AG04450 (cell line): ENCODE data around the gene PRKCZ. TPM values are rescaled to one million over a fixed set of nuclear protein-coding genes. Genes with fewer than 3 reads are reported as not detected.

Source experiments
- CTCF ChIA-PET: fragments of 300-600, 350-600 bp; formaldehyde crosslinking; extraction: SDS; loops from one replicate; lab custom pipeline; 2022; ENCODE audit warnings: antibody characterized with exemption, inconsistent platforms; lab: Charles Lee
- POLR2A ChIA-PET: fragments of 350-600 bp; formaldehyde crosslinking; extraction: SDS; loops from one replicate; lab custom pipeline; 2021; ENCODE audit warnings: antibody characterized with exemption, inconsistent platforms; lab: Yijun Ruan, JAX
- DNase-seq: peaks from one replicate; pipeline ENCODE4 v3.0.0-alpha.2; 2011; ENCODE audit warnings: low read depth, low spot score
- H3K27ac ChIP-seq: one replicate; pipeline ENCODE4 v1.5.1; 2012; ENCODE audit warnings: low read depth, low read length, control low read depth
- H3K27me3 ChIP-seq: one replicate; pipeline ENCODE4 v1.6.0; 2012; ENCODE audit warnings: low read length; ENCODE audit not compliant: control insufficient read depth, insufficient read depth
- H3K4me3 ChIP-seq: 2 replicates; pipeline ENCODE4 v1.5.1; 2011; ENCODE audit warnings: mild to moderate bottlenecking, low read depth, low read length, control low read depth
- H3K9me3 ChIP-seq: 2 replicates; pipeline ENCODE4 v1.5.1; 2012; ENCODE audit warnings: low read length; ENCODE audit not compliant: control insufficient read depth, insufficient read depth
- polyA plus RNA-seq: library from polyadenylated mRNA; depleted of rRNA; stranded (reverse); fragments of >200 nt; gene quantifications from 2 replicates; pipeline ENCODE4 v1.2.3, GENCODE V29; 2011
- TF ChIP-seq, protein P1 (sequence below): IDR thresholded peaks from 2 replicates; pipeline ENCODE4 v1.5.1; 2011; ENCODE audit warnings: low read depth, low read length, control low read depth, inconsistent platforms

Gene PRKCZ
- polyA plus RNA-seq, 1 experiment: 3.0 TPM

DNA sequence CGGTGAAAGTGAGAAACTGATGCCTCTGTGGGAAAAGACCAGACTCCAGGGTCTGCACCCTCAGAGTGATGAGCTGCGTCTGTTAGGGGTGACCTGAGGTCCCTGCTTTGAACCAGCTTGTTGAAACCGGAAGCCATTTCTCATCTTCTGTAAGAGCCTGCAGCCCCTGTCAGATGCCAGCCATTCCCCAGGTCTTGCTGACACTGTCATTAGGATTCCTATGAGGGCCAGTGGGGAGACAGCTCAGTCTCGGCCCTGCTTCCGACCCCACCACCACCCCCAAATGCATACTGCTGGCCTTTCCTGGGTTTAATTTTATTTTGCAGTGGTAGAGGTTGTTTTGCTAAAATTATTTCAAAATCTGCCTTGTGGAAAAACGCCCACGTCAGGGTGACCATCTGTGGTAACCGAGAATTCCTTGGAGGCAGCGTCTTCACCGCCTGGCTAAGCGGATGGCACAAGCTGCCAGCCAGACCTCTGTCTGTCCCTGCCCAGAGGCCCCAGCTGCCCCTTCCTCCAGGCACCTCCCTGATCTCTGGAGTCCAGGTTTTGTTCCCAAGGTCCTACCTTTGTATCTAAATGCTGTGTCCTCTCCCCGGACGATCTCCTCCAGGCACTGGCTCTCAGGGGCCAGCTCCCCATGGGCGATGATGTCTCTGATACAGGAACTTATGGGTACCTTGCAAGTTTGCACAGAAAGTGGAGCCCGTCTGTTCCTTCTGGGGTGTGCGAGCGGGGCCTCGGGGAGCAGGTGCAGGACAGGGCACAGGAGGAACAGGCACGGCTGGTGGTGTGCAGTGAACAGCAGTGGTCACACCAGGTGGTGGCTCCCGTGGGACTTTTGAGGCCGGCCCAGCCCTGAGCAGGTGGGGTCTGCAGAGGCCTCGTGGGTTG, 49.9 kb downstream of the PRKCZ start:
- TF ChIP-seq, protein P1, sequence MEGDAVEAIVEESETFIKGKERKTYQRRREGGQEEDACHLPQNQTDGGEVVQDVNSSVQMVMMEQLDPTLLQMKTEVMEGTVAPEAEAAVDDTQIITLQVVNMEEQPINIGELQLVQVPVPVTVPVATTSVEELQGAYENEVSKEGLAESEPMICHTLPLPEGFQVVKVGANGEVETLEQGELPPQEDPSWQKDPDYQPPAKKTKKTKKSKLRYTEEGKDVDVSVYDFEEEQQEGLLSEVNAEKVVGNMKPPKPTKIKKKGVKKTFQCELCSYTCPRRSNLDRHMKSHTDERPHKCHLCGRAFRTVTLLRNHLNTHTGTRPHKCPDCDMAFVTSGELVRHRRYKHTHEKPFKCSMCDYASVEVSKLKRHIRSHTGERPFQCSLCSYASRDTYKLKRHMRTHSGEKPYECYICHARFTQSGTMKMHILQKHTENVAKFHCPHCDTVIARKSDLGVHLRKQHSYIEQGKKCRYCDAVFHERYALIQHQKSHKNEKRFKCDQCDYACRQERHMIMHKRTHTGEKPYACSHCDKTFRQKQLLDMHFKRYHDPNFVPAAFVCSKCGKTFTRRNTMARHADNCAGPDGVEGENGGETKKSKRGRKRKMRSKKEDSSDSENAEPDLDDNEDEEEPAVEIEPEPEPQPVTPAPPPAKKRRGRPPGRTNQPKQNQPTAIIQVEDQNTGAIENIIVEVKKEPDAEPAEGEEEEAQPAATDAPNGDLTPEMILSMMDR: no peak
- DNase-seq: no peak
- no peak overlapping the region for H3K27ac ChIP-seq
- H3K27me3 ChIP-seq: peaks cover 20% of the 10 kb centered on the region
- ChIA-PET CTCF (interaction anchor here (1.0 kb wide), 2 partner anchors 9 to 140 kb away, joined by 3 read pairs; no protein-coding TSS in a partner anchor), POLR2A (no interaction called here)
- H3K4me3 ChIP-seq: no peak overlapping the region
- peaks cover 32% of the 10 kb centered on the region for H3K9me3 ChIP-seq

DNA sequence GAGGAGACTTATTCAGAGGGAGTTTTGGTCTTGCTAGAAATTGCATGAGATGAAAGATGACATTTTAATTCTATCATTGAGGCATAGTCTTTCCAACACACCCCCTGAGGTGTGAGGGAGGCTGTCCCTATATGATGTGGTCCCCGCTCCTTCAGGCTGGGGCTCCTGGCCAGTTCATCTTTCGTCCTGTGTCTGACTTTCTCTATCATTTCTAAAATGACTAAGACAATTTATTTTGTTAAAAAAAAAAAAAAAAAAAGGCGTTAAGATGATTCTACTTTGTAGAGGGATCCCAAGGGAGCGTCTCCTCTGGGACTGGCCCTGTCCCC, 50.5 kb downstream of the PRKCZ start:
- no peak for DNase-seq
- peaks cover 20% of the 10 kb centered on the region for H3K27me3 ChIP-seq
- no peak overlapping the region for H3K27ac ChIP-seq
- TF ChIP-seq, protein P1: no peak
- H3K4me3 ChIP-seq: no peak overlapping the region
- ChIA-PET CTCF (no interaction called here), POLR2A (no interaction called here)
- peaks cover 32% of the 10 kb centered on the region for H3K9me3 ChIP-seq

DNA sequence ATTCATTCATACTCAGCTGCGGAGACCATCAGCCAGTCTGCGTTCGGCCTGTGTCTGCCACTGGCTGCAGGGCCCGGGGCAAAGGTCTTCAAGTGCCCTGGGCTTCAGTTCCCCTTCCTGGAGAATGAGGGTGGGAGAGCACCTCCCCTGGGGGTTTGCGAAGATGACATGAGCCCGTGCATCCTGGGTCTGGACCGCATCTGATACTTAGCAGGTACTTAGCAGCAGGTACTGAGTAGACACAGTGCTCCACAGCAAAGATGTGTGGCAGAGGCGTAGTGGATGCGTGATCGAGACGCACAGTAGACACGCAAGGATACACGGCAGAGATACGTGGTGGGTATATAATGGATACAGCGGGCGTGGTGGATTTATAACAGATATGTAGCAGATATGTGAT, 51.3 kb downstream of the PRKCZ start:
- H3K9me3 ChIP-seq: peaks cover 25% of the 10 kb centered on the region
- H3K27ac ChIP-seq: no peak overlapping the region
- peaks cover 20% of the 10 kb centered on the region for H3K27me3 ChIP-seq
- DNase-seq: no peak
- CTCF ChIA-PET: no interaction called here
- TF ChIP-seq, protein P1: no peak
- no peak overlapping the region for H3K4me3 ChIP-seq
- POLR2A ChIA-PET: no interaction called here

DNA sequence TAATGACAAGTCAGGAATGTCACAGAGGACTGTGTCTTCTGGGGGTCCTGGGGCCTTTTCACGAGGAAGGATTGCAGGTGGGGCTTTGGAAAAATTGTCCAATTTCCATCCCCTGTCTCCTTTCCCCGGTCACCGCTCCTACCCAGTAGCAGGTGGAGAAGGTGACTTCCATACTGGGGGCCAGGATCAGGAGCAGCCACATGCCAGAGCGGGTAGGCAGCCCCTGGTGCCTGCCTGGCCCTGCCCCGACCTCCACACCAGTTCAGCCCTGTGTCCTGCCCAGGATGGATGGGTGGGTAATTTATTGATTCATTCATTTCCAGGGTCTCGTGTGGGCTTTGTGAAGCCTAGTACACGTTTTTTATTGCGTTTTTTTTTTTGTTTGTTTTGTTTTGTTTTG, 51.7 kb downstream of the PRKCZ start:
- H3K27me3 ChIP-seq: peaks cover 20% of the 10 kb centered on the region
- H3K4me3 ChIP-seq: no peak overlapping the region
- ChIA-PET POLR2A (no interaction called here), CTCF (no interaction called here)
- no peak overlapping the region for H3K27ac ChIP-seq
- H3K9me3 ChIP-seq: peaks cover 20% of the 10 kb centered on the region
- no peak for DNase-seq
- TF ChIP-seq, protein P1: no peak

DNA sequence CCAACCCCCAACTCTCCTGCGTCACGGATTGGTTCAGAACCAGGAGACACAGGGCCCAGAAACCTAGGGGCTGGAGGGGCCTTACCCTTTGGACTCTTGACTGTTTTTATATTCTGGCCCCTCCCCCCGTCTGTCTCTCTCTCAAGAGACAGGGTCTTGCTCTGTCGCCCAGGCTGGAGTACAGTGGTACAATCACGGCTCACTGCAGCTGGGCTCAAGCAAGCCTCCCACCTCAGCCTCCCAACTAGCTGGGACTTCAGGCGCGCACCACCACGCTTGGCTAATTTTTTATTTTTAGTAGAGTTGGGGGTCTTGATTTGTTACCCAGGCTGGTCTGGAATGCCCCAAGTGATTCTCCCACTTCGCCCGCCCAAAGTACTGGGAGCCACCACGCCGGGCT, 52.5 kb downstream of the PRKCZ start:
- CTCF ChIA-PET: interaction anchor here (1.4 kb wide), 1 partner anchor 37 kb away, joined by 4 read pairs; no protein-coding TSS in a partner anchor
- no peak overlapping the region for H3K4me3 ChIP-seq
- no peak for DNase-seq

More for the DNA sequence above, 52.5 kb downstream of the PRKCZ start:
- TF ChIP-seq, protein P1: no peak
- peaks cover 12% of the 10 kb centered on the region for H3K9me3 ChIP-seq
- peaks cover 20% of the 10 kb centered on the region for H3K27me3 ChIP-seq
- POLR2A ChIA-PET: interaction anchor here (0.7 kb wide), 1 partner anchor 15 kb away, joined by 3 read pairs; no protein-coding TSS in a partner anchor
- no peak overlapping the region for H3K27ac ChIP-seq
